Spleen (tissue), 11 donors: ENCODE results near the gene MYL11. TPM values are rescaled to one million over a fixed set of nuclear protein-coding genes. Genes with fewer than 3 reads are reported as not detected.

Source experiments
- DNase-seq: peaks from one replicate; pipeline ENCODE4 v3.0.0-alpha.2; 2020
- H3K27ac ChIP-seq, 8 donors: fragments of 200-600 bp; sonication (generic) in 7 of 8; 1 replicate in 4 of 8; 2 replicates in 4 of 8; pipeline versions ENCODE4 v1.5.0 to v1.8.0; 2016 to 2021; ENCODE audit warnings: inconsistent platforms in 4 of 8, mild to moderate bottlenecking in 4 of 8, moderate library complexity in 1 of 8
- H3K27me3 ChIP-seq, 7 donors: fragments of 200-600 bp; sonication (generic) in 6 of 7; replicated peaks in 1 of 7; 1 replicate in 4 of 7; 2 replicates in 3 of 7; pipeline versions ENCODE4 v1.5.0 to v1.8.0; 2016 to 2021; ENCODE audit warnings: inconsistent platforms in 3 of 7, mild to moderate bottlenecking in 1 of 7
- H3K36me3 ChIP-seq, 6 donors: fragments of 200-600 bp; sonication (generic) in 5 of 6; 1 replicate in 4 of 6; 2 replicates in 2 of 6; pipeline versions ENCODE4 v1.5.0 to v1.8.0; 2016 to 2021; ENCODE audit warnings: inconsistent platforms in 2 of 6
- H3K4me1 ChIP-seq, 6 donors: fragments of 200-600 bp; sonication (generic) in 5 of 6; 1 replicate in 3 of 6; 2 replicates in 3 of 6; pipeline versions ENCODE4 v1.5.0 to v1.8.0; 2016 to 2021; ENCODE audit warnings: inconsistent platforms in 3 of 6
- H3K4me3 ChIP-seq, 8 donors: fragments of 200-600 bp; sonication (generic) in 7 of 8; 1 replicate in 4 of 8; 2 replicates in 4 of 8; pipeline versions ENCODE4 v1.5.0 to v1.8.0; 2016 to 2021; ENCODE audit warnings: inconsistent platforms in 4 of 8, mild to moderate bottlenecking in 4 of 8, moderate library complexity in 2 of 8
- H3K9me3 ChIP-seq, 8 donors: fragments of 200-600 bp; sonication (generic) in 7 of 8; 1 replicate in 4 of 8; 2 replicates in 4 of 8; pipeline versions ENCODE4 v1.5.0 to v1.8.0; 2016 to 2021; ENCODE audit warnings: inconsistent platforms in 4 of 8
- CTCF ChIP-seq, 11 experiments: fragments of 200-600 bp in 7 of 11; fragments of 450-650 bp in 4 of 11; sonication (generic) in 4 of 11; IDR thresholded peaks in 8 of 11; conservative IDR thresholded peaks in 3 of 11; 1 replicate in 7 of 11; 2 replicates in 4 of 11; pipeline versions ENCODE4 v1.4.0 to v1.8.0; 2016 to 2021; ENCODE audit warnings: antibody characterized with exemption in 11 of 11, inconsistent platforms in 4 of 11, mild to moderate bottlenecking in 1 of 11
- POLR2A ChIP-seq, 3 donors: fragments of 450-650 bp; IDR thresholded peaks; one replicate each; pipeline ENCODE4 v1.5.1; 2017; ENCODE audit warnings: antibody characterized with exemption in 3 of 3, mild to moderate bottlenecking in 1 of 3
- POLR2AphosphoS5 ChIP-seq, 3 donors: sonication (generic); formaldehyde crosslinking; IDR thresholded peaks; one replicate each; pipeline ENCODE4 v1.5.1; 2017; ENCODE audit warnings: antibody characterized with exemption in 3 of 3
- WGBS, 5 donors: extraction: QIAGEN DNeasy Blood & Tissue Kit in 3 of 5; methylation state at CpG; one replicate each; pipeline versions ENCODE4 v1.1.5 to v1.1.7; 2013 to 2018; 5-methylcytosine and 5-hydroxymethylcytosine counted together
- intact Hi-C: fragments of 100-400 bp; cut with DNase I; formaldehyde crosslinking; loops from one replicate; pipeline ENCODE4 v1.15.0; 2023; ENCODE audit warnings: low total_unique reads
- polyA plus RNA-seq, 3 donors: library from polyadenylated mRNA; stranded (reverse); fragments of 200-250 nt; gene quantifications; one replicate each; pipeline ENCODE4 v1.2.1, GENCODE V29; 2013
- small RNA-seq, 4 donors: library from RNA; depleted of rRNA; stranded (forward); fragments of <200 nt; gene quantifications; one replicate each; pipeline ENCODE3, GENCODE V24; 2016
- total RNA-seq, 7 donors: library from RNA; depleted of rRNA in 3 of 7; stranded (reverse); fragments of >200 nt in 3 of 7; fragmentation: NEBNext Ultra II Directional in 4 of 7; extraction: Animal tissue kit (Norgen Biotek cat#: 25700) in 4 of 7; gene quantifications; one replicate each; pipeline versions ENCODE4 v1.1.0 to v1.2.1, GENCODE V29; 2016 to 2021
- donor health status: healthy with polysubstance abuse.
- donor health status: DM: no; HTN: no; CAD: no; lungs with moderate emphysema.
- donor health status: DM: no; HTN: no; CAD: no.
- donor health status: Bipolar disorder and iron deficiency.
- donor health status: healthy.
- donor health status: DM: no; HTN: no; CAD: no.
- donor health status: DM: yes; HTN: yes; CAD: no.

The MYL11 gene
- total and polyA plus RNA-seq, 10 donors, result 1.4 to 4.3 (median 2.8) TPM; not detected in 6

- Histone ChIP-seq H3K9me3 (no peaks in the 10 kb centered on the region), H3K27ac (peak overlapping the region; percentile 86 to 94 (median 89)), H3K4me1 (peaks cover 4 to 21% (median 16%) of the 10 kb centered on the region in 6 donors), H3K27me3 (no peaks in the 10 kb centered on the region), H3K36me3 (peaks cover 0 to 45% (median 26%) of the 10 kb centered on the region in 6 donors), H3K4me3 (peak overlapping the region; percentile 51 to 77 (median 67))
- TF ChIP-seq POLR2A (IDR thresholded peaks at IDR 0.05) (no peak), POLR2AphosphoS5 (IDR thresholded peaks at IDR 0.05) (no peak), CTCF (IDR thresholded peaks at IDR 0.05 in 8 of 11, conservative IDR thresholded peaks at IDR 0.05 in 3 of 11) (no peak)
- DNase-seq, result no peak
- intact Hi-C loops, result no loop called here
- WGBS, 5 donors, result 63 to 67% (median 63%) methylated on average over 31 of the region's 31 CpGs
These were observed 44.0 kb downstream of the MYL11 start for GRCh38 chr16:30418350-30419181.

GRCh38 chr16:30421010-30421409 is 46.4 kb downstream of the MYL11 start:
- Histone ChIP-seq H3K4me1 (peaks cover 4 to 21% (median 16%) of the 10 kb centered on the region in 6 donors), H3K4me3 (no peak overlapping the region), H3K27me3 (no peaks in the 10 kb centered on the region), H3K27ac (no peak overlapping the region), H3K36me3 (peaks cover 0 to 61% (median 40%) of the 10 kb centered on the region in 6 donors), H3K9me3 (no peaks in the 10 kb centered on the region)
- DNase-seq, result no peak
- intact Hi-C loops, result no loop called here
- WGBS, 5 donors, result 76 to 89% (median 80%) methylated on average over 5 of the region's 5 CpGs
- TF ChIP-seq CTCF (IDR thresholded peaks at IDR 0.05 in 8 of 11, conservative IDR thresholded peaks at IDR 0.05 in 3 of 11) (no peak), POLR2AphosphoS5 (IDR thresholded peaks at IDR 0.05) (no peak), POLR2A (IDR thresholded peaks at IDR 0.05) (no peak)

Small RNAs within 50 kb of the gene (small RNA-seq; reads per million reads assigned to genes)
- 0 to 0.30 (median 0.09) reads per million in 4 donors for gene RF00406

Other genes with a start within 250 kb of the MYL11 start
- gene CORO1A, start 191.2 kb upstream of the MYL11 start, total RNA-seq, result 100 to 1,000 TPM; 346 to 602 (median 413) TPM
- gene CORO1A, start 191.2 kb upstream of the MYL11 start, polyA plus RNA-seq, result 100 to 1,000 TPM; 667 to 757 (median 675) TPM
- gene BOLA2B, start 181.1 kb upstream of the MYL11 start, total RNA-seq, result 100 to 1,000 TPM in 4 of 7 donors, 10 to 100 TPM in 3; 51.0 to 391 (median 105) TPM
- 100 to 1,000 TPM; 262 to 413 (median 307) TPM for gene BOLA2B, start 181.1 kb upstream of the MYL11 start, polyA plus RNA-seq
- 10 to 100 TPM; 49.0 to 91.4 (median 67.6) TPM for gene SLX1A, start 180.9 kb upstream of the MYL11 start, total RNA-seq
- 10 to 100 TPM; 73.6 to 77.2 (median 75.1) TPM for gene SLX1A, start 180.9 kb upstream of the MYL11 start, polyA plus RNA-seq
- 10 to 100 TPM; 15.1 to 33.8 (median 20.4) TPM for gene SULT1A3, start 175.5 kb upstream of the MYL11 start, total RNA-seq
- gene SULT1A3, start 175.5 kb upstream of the MYL11 start, polyA plus RNA-seq, result 100 to 1,000 TPM in 1 of 3 donors, 10 to 100 TPM in 2; 45.7 to 120 (median 74.1) TPM
- 10 to 100 TPM in 3 of 7 donors, 1 to 10 TPM in 4; 2.7 to 41.9 (median 6.8) TPM for gene NPIPB13, start 126.3 kb upstream of the MYL11 start, total RNA-seq
- gene NPIPB13, start 126.3 kb upstream of the MYL11 start, polyA plus RNA-seq, result 1 to 10 TPM; 3.9 to 7.8 (median 4.9) TPM
- gene CD2BP2, start 19.5 kb upstream of the MYL11 start, total RNA-seq, result 10 to 100 TPM; 33.9 to 60.0 (median 55.8) TPM
- gene CD2BP2, start 19.5 kb upstream of the MYL11 start, polyA plus RNA-seq, result 10 to 100 TPM; 27.8 to 42.9 (median 42.9) TPM
- 10 to 100 TPM; 32.5 to 50.4 (median 45.8) TPM for gene TBC1D10B, start 4.3 kb upstream of the MYL11 start, total RNA-seq
- 10 to 100 TPM; 17.3 to 33.3 (median 22.5) TPM for gene TBC1D10B, start 4.3 kb upstream of the MYL11 start, polyA plus RNA-seq
- 100 to 1,000 TPM in 1 of 7 donors, 10 to 100 TPM in 6; 38.5 to 105 (median 72.4) TPM for gene SEPTIN1, start 7.8 kb downstream of the MYL11 start, total RNA-seq
- gene SEPTIN1, start 7.8 kb downstream of the MYL11 start, polyA plus RNA-seq, result 100 to 1,000 TPM; 154 to 199 (median 179) TPM
- gene ZNF48, start 20.6 kb downstream of the MYL11 start, total RNA-seq, result 10 to 100 TPM in 3 of 7 donors, 1 to 10 TPM in 4; 7.1 to 10.4 (median 9.5) TPM
- 1 to 10 TPM; 2.7 to 5.7 (median 3.5) TPM for gene ZNF48, start 20.6 kb downstream of the MYL11 start, polyA plus RNA-seq
- gene ZNF771, start 32.8 kb downstream of the MYL11 start, total RNA-seq, result 10 to 100 TPM in 1 of 7 donors, 1 to 10 TPM in 6; 2.2 to 10.2 (median 3.1) TPM
- gene ZNF771, start 32.8 kb downstream of the MYL11 start, polyA plus RNA-seq, result 1 to 10 TPM; 2.3 to 3.7 (median 3.1) TPM
- 10 to 100 TPM; 17.6 to 36.3 (median 28.6) TPM for gene DCTPP1, start 55.2 kb downstream of the MYL11 start, total RNA-seq
- 10 to 100 TPM; 25.5 to 49.1 (median 41.9) TPM for gene DCTPP1, start 55.2 kb downstream of the MYL11 start, polyA plus RNA-seq
- 10 to 100 TPM; 35.5 to 54.7 (median 43.7) TPM for gene SEPHS2, start 71.1 kb downstream of the MYL11 start, total RNA-seq
- gene SEPHS2, start 71.1 kb downstream of the MYL11 start, polyA plus RNA-seq, result 10 to 100 TPM; 42.4 to 56.0 (median 49.5) TPM
- gene ITGAL, start 97.9 kb downstream of the MYL11 start, total RNA-seq, result 100 to 1,000 TPM; 100 to 212 (median 153) TPM
- gene ITGAL, start 97.9 kb downstream of the MYL11 start, polyA plus RNA-seq, result 10 to 100 TPM; 26.6 to 64.4 (median 51.1) TPM
- 10 to 100 TPM; 17.2 to 27.3 (median 25.5) TPM for gene ZNF768, start 151.8 kb downstream of the MYL11 start, total RNA-seq
- 10 to 100 TPM; 17.0 to 33.1 (median 21.6) TPM for gene ZNF768, start 151.8 kb downstream of the MYL11 start, polyA plus RNA-seq
- gene ZNF747, start 160.1 kb downstream of the MYL11 start, total RNA-seq, result 10 to 100 TPM in 6 of 7 donors, 1 to 10 TPM in 1; 7.7 to 16.1 (median 14.0) TPM
- 1 to 10 TPM; 5.9 to 8.3 (median 6.4) TPM for gene ZNF747, start 160.1 kb downstream of the MYL11 start, polyA plus RNA-seq
- 10 to 100 TPM; 11.6 to 18.6 (median 13.5) TPM for gene ZNF764, start 183.6 kb downstream of the MYL11 start, total RNA-seq
- gene ZNF764, start 183.6 kb downstream of the MYL11 start, polyA plus RNA-seq, result 1 to 10 TPM; 3.4 to 7.4 (median 4.1) TPM
- gene ZNF688, start 196.9 kb downstream of the MYL11 start, total RNA-seq, result 10 to 100 TPM; 10.7 to 26.3 (median 19.7) TPM
- gene ZNF688, start 196.9 kb downstream of the MYL11 start, polyA plus RNA-seq, result 10 to 100 TPM; 27.5 to 43.5 (median 40.8) TPM
- 10 to 100 TPM; 16.5 to 22.1 (median 18.6) TPM for gene ZNF785, start 210.9 kb downstream of the MYL11 start, total RNA-seq
- gene ZNF785, start 210.9 kb downstream of the MYL11 start, polyA plus RNA-seq, result 1 to 10 TPM; 3.1 to 7.1 (median 3.5) TPM
- 10 to 100 TPM in 5 of 7 donors, 1 to 10 TPM in 2; 6.3 to 14.6 (median 11.4) TPM for gene ZNF689, start 235.6 kb downstream of the MYL11 start, total RNA-seq
- 1 to 10 TPM; 3.5 to 5.0 (median 3.7) TPM for gene ZNF689, start 235.6 kb downstream of the MYL11 start, polyA plus RNA-seq